ENCODE results near the gene CYP4V2.
"Not testable (repeated sequence)": the region's sequence is repeated elsewhere in the genome, so short reads cannot be mapped to it uniquely, and the experiment has no call there.

CYP4V2 gene

GRCh38 chr4:186227744-186228513, 36.6 kb downstream of the CYP4V2 start:
- in situ Hi-C loops (cut with HindIII; ENCODE audit: low sequenced_read_pairs) = no loop called here

DNA sequence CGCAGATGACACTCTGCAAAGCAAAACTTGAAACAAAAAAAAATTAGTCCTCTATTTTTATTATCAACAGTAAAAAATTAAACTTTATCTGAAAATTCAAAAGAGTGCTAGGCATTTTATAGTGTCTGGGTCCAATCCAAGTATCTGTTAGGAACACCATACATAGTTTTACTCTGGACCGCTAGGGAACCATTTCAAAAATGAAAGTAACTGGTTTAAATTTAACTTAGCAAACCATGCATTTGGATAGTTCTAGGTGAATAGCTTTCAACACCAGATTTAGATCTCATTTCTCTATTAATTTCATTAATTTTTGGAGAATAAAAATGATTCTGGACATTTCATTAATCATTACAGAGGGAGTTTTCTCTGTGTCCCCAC, 37.1 kb downstream of the CYP4V2 start:
- in situ Hi-C loops (cut with HindIII; ENCODE audit: low sequenced_read_pairs) = no loop called here

GRCh38 chr4:186234367-186234766, 43.0 kb downstream of the CYP4V2 start:
- in situ Hi-C loops (cut with HindIII; ENCODE audit: low sequenced_read_pairs) = no loop called here

DNA sequence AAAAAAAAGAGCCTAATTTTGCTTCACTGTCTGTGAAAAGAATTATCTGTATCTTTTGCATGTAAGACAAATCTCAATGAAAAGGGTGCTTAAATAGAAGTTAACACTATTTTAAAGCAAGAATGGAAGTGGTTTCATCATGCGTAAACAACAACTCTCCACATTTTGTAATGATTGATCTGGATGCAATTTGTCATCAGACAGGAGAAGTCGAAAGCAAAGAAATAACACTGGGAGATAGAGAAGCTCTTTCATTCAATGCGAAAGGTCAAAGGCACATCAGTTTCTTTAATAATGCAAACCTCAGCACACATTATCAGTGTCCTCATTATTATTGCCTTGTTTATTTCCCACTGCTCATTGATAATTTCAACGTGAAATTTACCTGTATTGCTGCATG, 44.8 kb downstream of the CYP4V2 start:
- in situ Hi-C loops (cut with HindIII; ENCODE audit: low sequenced_read_pairs) = no loop called here

GRCh38 chr4:186240452-186240847, 49.1 kb downstream of the CYP4V2 start:
- in situ Hi-C loops (cut with HindIII; ENCODE audit: low sequenced_read_pairs) = no loop called here

DNA sequence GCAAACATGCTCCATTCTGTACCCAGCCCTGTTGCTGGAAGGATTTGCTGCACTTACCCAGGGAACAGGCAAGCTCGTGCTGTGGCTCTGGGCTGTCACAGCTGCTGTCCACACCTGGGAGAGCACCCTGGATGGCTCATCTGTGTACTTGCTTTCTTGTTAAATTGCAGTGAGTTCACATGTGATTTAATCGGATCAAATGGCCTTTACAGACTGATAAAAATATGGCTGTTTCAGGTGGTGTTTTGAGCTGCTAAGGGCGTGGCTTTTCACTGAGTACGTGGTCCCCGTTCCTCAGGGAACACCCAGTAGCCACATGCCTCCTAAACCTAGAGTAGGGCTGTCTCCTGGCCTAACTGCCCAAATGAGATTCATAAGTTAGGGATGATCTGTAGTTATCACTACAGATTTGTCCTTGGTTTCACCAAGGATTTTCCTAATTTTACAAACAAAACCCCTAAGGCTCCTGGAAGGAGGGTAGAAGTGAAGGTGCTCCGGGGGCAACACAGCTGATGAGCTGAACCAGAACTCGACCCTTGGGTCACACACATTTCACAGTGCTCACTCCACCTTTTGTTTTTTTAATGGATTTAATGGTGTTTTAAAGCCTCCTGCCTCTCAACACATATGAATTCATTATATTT, 49.6 kb downstream of the CYP4V2 start:
- in situ Hi-C loops (cut with HindIII; ENCODE audit: low sequenced_read_pairs) = no loop called here

DNA sequence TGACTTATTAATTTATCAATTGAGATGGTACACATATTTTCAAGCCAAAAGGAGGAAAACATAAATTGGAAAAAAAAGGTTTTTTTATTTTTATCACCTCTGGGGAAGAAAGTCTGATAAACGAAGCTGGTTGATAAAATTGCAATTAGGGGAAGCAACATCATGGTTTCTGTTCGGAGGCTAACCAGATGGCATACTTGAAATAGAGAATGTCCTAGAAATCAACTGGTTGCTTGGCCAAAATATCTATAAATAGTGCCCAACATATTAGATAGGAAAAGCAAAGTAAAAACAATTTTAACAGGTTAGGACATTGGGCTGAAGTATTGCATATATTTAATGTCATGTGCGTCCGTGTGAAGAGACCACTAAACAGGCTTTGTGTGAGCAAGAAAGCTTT, 50.2 kb downstream of the CYP4V2 start:
- in situ Hi-C loops (cut with HindIII; ENCODE audit: low sequenced_read_pairs) = no loop called here

- in situ Hi-C loops (cut with HindIII; ENCODE audit: low sequenced_read_pairs) = not testable (repeated sequence)
Observed at GRCh38 chr4:186242031-186242430, 50.7 kb downstream of the CYP4V2 start.

GRCh38 chr4:186243331-186243730, 52.0 kb downstream of the CYP4V2 start:
- in situ Hi-C loops (cut with HindIII; ENCODE audit: low sequenced_read_pairs) = no loop called here

DNA sequence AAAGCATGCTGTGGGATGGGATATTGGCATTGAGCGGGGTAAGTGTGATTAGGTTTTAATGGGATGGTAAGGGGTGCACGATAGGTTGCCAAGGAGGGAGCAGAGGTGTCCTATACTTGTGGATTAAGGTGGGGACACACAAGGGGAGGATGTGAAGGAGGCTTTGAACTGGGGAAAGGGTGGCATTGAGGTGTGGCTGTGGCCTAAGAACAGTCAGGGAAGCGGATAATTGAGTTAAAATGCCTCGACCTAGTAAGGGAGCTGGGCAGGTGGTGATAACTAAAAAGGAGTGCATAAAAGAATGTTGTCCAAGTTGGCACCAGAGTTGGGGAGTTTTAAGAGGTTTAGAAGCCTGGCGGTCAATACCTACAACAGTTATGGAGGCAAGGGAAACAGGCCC, 53.5 kb downstream of the CYP4V2 start:
- in situ Hi-C loops (cut with HindIII; ENCODE audit: low sequenced_read_pairs) = no loop called here

- in situ Hi-C loops (cut with HindIII; ENCODE audit: low sequenced_read_pairs) = not testable (repeated sequence)
Observed at GRCh38 chr4:186247062-186247752, 55.8 kb downstream of the CYP4V2 start.

DNA sequence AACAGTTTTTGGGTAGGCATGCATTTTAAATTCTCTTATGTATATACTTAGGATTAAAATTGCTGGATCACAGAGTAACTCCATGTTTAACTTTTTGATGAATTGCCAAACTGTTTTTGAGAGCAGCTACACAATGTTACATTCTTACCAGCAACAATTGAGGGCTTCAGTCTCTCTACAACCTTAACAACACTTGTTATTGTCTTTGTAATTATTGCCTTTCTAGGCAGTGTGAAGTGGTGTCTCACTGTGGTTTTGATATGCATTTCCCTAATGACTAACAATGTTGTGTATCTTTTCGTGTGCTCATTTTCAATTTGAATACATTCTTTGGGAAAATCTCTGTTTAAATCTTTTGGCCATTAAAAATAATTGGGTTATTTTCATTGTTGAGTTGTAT, 57.3 kb downstream of the CYP4V2 start:
- in situ Hi-C loops (cut with HindIII; ENCODE audit: low sequenced_read_pairs) = no loop called here

DNA sequence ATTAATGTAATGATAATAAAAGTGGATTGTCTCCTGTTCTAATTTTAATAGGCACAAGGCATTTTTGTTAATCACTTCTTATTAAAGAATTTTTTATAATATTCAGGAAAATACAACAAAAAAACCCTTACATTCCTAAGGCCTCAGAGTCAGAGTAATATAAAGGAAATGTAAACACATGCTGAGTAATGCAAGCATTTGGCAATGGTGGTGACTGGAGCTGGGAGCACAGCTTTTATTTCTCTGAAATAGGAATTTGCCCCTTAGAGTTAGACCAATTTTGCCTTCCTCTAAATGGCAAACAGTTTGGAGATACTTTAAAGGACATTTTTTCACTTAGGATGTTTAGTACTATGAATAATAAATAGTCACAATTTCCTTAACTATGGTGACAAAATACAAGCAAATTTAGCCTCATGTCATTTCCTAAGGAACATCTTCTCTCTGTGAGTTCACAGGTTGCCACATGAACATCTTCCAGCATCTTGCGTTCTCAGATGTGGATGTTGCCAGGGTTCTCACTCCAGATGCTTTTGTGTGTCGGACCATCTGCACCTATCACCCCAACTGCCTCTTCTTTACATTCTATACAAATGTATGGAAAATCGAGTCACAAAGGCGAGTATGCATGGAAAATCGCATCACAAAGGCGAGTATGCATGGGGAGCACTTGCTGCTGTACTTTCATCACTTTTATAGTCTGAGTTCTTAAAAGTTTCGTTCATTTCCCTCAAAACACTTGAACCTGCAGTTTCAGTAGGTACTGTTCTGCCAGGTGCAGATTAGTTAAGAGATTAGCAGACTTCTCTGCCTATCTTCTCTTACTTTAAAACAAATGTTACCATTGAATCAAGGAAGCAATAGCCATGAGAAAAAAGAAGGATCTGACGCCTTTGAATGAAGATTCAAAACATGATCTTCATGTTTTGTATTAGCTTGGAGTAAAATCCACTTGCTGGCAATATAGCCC, 58.7 kb downstream of the CYP4V2 start:
- in situ Hi-C loops (cut with HindIII; ENCODE audit: low sequenced_read_pairs) = no loop called here

GRCh38 chr4:186250760-186251159, 59.4 kb downstream of the CYP4V2 start:
- in situ Hi-C loops (cut with HindIII; ENCODE audit: low sequenced_read_pairs) = no loop called here

- in situ Hi-C loops (cut with HindIII; ENCODE audit: low sequenced_read_pairs) = no loop called here
Observed at GRCh38 chr4:186255122-186255521, 63.8 kb downstream of the CYP4V2 start.

GRCh38 chr4:186258216-186258811, 66.9 kb downstream of the CYP4V2 start:
- in situ Hi-C loops (cut with HindIII; ENCODE audit: low sequenced_read_pairs) = no loop called here

GRCh38 chr4:186260117-186260503, 68.7 kb downstream of the CYP4V2 start:
- in situ Hi-C loops (cut with HindIII; ENCODE audit: low sequenced_read_pairs) = no loop called here

Data from DLD1 (cell line).